ENCODE measurements around the gene CCDC7. TPM values are rescaled to one million over a fixed set of nuclear protein-coding genes. Genes with fewer than 3 reads are reported as not detected.
A peak's percentile ranks its signal among the peaks of the same experiment; 100 is the strongest.
"Not testable (repeated sequence)": the region's sequence is repeated elsewhere in the genome, so short reads cannot be mapped to it uniquely, and the experiment has no call there.

The CCDC7 gene
- total RNA-seq, 1 donor from 2014 or later = 24.7 TPM

DNA sequence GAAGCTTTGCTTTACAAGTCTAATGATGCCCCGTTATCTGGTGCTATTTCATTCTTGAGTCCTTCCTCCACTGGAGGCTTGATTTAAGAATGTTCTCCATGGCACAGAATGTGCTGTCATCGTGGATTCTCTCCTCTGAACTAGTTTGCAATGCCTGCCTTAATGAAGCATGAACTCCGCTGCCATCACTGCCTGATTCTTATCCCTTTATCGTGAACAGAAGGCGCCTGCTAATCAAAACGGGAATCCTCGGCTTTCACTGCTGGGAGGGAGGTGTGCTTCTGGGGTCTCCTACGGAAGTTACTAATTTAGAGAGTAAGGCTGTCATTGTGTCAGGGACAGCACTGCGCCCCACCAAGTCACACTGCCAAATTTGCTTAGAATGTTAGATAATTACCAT, 455.9 kb downstream of the CCDC7 start:
- H3K27ac ChIP-seq (replicated peaks) = no peak overlapping the region
- no peaks in the 10 kb centered on the region for H3K27me3 ChIP-seq (ENCODE audit: low read depth)
- H3K9me3 ChIP-seq (replicated peaks) = no peaks in the 10 kb centered on the region
- DNase-seq = no peak
- TF ChIP-seq, protein P1, sequence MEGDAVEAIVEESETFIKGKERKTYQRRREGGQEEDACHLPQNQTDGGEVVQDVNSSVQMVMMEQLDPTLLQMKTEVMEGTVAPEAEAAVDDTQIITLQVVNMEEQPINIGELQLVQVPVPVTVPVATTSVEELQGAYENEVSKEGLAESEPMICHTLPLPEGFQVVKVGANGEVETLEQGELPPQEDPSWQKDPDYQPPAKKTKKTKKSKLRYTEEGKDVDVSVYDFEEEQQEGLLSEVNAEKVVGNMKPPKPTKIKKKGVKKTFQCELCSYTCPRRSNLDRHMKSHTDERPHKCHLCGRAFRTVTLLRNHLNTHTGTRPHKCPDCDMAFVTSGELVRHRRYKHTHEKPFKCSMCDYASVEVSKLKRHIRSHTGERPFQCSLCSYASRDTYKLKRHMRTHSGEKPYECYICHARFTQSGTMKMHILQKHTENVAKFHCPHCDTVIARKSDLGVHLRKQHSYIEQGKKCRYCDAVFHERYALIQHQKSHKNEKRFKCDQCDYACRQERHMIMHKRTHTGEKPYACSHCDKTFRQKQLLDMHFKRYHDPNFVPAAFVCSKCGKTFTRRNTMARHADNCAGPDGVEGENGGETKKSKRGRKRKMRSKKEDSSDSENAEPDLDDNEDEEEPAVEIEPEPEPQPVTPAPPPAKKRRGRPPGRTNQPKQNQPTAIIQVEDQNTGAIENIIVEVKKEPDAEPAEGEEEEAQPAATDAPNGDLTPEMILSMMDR (IDR thresholded peaks at IDR 0.05; ENCODE audit: borderline replicate concordance) = no peak
- no peak overlapping the region for H3K4me3 ChIP-seq
- H3K4me1 ChIP-seq = peaks cover 8% of the 10 kb centered on the region
- intact Hi-C loops (cut with micrococcal nuclease) = loop anchor here (10.0 kb wide), 1 partner anchor 93 kb away; no protein-coding TSS in a partner anchor
- H3K36me3 ChIP-seq = peaks cover 69% of the 10 kb centered on the region

GRCh38 chr10:32905466-32905865, 459.5 kb downstream of the CCDC7 start:
- Histone ChIP-seq H3K4me1 (peaks cover 9% of the 10 kb centered on the region), H3K27me3 (ENCODE audit: low read depth) (no peaks in the 10 kb centered on the region), H3K27ac (replicated peaks) (no peak overlapping the region), H3K36me3 (peaks cover 78% of the 10 kb centered on the region), H3K4me3 (no peak overlapping the region), H3K9me3 (replicated peaks) (no peaks in the 10 kb centered on the region)
- intact Hi-C loops (cut with micrococcal nuclease) = loop anchor here (10.0 kb wide), 1 partner anchor 89 kb away; no protein-coding TSS in a partner anchor
- TF ChIP-seq, protein P1 (IDR thresholded peaks at IDR 0.05; ENCODE audit: borderline replicate concordance) = no peak
- no peak for DNase-seq

GRCh38 chr10:32906595-32906994, 460.7 kb downstream of the CCDC7 start:
- Histone ChIP-seq H3K9me3 (replicated peaks) (no peaks in the 10 kb centered on the region), H3K4me1 (peaks cover 20% of the 10 kb centered on the region), H3K4me3 (no peak overlapping the region), H3K36me3 (peaks cover 87% of the 10 kb centered on the region), H3K27ac (replicated peaks) (no peak overlapping the region), H3K27me3 (ENCODE audit: low read depth) (no peaks in the 10 kb centered on the region)
- intact Hi-C loops (cut with micrococcal nuclease) = loop anchor here (10.0 kb wide), 1 partner anchor 88 kb away; no protein-coding TSS in a partner anchor
- DNase-seq = no peak
- TF ChIP-seq, protein P1 (IDR thresholded peaks at IDR 0.05; ENCODE audit: borderline replicate concordance) = no peak

- no peak for DNase-seq
- TF ChIP-seq, protein P1 (IDR thresholded peaks at IDR 0.05; ENCODE audit: borderline replicate concordance) = no peak
- H3K27ac ChIP-seq (replicated peaks) = no peak overlapping the region
- peaks cover 17% of the 10 kb centered on the region for H3K4me1 ChIP-seq
- peaks cover 81% of the 10 kb centered on the region for H3K36me3 ChIP-seq
- no peak overlapping the region for H3K4me3 ChIP-seq
- H3K27me3 ChIP-seq (ENCODE audit: low read depth) = no peaks in the 10 kb centered on the region
- peaks cover 1% of the 10 kb centered on the region for H3K9me3 ChIP-seq (replicated peaks)
- intact Hi-C loops (cut with micrococcal nuclease) = loop anchor here (10.0 kb wide), 1 partner anchor 85 kb away; no protein-coding TSS in a partner anchor
These were observed 463.5 kb downstream of the CCDC7 start for GRCh38 chr10:32909456-32909855.

- Histone ChIP-seq H3K36me3 (peaks cover 84% of the 10 kb centered on the region), H3K4me1 (peaks cover 17% of the 10 kb centered on the region)
- intact Hi-C loops (cut with micrococcal nuclease) = loop anchor here (10.0 kb wide), 1 partner anchor 85 kb away; no protein-coding TSS in a partner anchor
- not testable (repeated sequence) for H3K27me3 ChIP-seq (ENCODE audit: low read depth); H3K27ac ChIP-seq (replicated peaks); H3K9me3 ChIP-seq (replicated peaks); H3K4me3 ChIP-seq; DNase-seq
These were observed 464.0 kb downstream of the CCDC7 start for GRCh38 chr10:32909970-32910369.

DNA sequence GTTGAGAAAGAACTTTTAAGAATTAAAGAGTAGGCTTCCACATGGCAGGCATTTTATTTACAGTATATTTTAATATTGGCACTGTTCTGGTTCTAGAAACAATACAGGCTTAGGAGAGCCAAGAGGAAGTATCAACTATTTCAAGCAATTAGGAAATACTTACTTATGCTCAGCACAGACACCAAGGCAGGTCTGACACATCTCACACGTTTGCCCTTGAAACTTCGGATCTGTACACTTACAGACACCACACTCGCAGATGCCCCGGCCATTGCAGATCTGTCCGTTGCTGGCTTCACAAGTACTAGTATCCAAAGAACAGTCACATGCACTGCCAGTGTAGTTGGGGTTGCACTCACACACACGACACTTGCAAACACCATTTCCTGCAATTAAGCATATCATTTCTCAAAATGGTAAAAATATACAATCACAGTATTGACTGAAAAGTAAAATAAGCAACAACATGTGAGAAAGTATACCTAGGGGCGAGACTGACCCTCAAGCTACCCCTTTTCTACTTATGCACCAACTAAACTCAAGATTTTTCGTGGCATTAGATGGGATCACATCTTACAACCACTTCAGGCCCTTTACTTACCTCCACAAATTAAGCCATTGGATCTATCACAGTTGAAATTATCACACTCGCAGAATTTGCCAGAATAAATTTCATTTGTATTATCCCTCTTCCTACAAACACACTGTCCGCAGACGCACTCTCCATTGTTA, 465.5 kb downstream of the CCDC7 start:
- H3K27ac ChIP-seq (replicated peaks) = peak overlapping the region; percentile 8
- intact Hi-C loops (cut with micrococcal nuclease) = no loop called here
- TF ChIP-seq, protein P1 (IDR thresholded peaks at IDR 0.05; ENCODE audit: borderline replicate concordance) = no peak
- DNase-seq = no peak
- peaks cover 17% of the 10 kb centered on the region for H3K4me1 ChIP-seq
- peaks cover 78% of the 10 kb centered on the region for H3K36me3 ChIP-seq
- no peaks in the 10 kb centered on the region for H3K27me3 ChIP-seq (ENCODE audit: low read depth)
- no peak overlapping the region for H3K4me3 ChIP-seq
- peaks cover 4% of the 10 kb centered on the region for H3K9me3 ChIP-seq (replicated peaks)

- intact Hi-C loops (cut with micrococcal nuclease); H3K4me3 ChIP-seq; H3K27ac ChIP-seq (replicated peaks); H3K4me1 ChIP-seq; H3K9me3 ChIP-seq (replicated peaks); H3K27me3 ChIP-seq (ENCODE audit: low read depth); DNase-seq: not testable (repeated sequence)
- H3K36me3 ChIP-seq = peaks cover 73% of the 10 kb centered on the region
These were observed 471.9 kb downstream of the CCDC7 start for GRCh38 chr10:32917817-32918216.
